SH-SY5Y (cell line): ENCODE data around the gene KCND1.

ENCODE experiments used
- GATA2 ChIP-seq: IDR thresholded peaks from 2 replicates; pipeline ENCODE4 v1.6.1; 2011; ENCODE audit warnings: mild to moderate bottlenecking, low read depth, low read length
- GATA3 ChIP-seq: IDR thresholded peaks from 2 replicates; pipeline ENCODE4 v1.6.1; 2011; ENCODE audit warnings: low read depth, mild to moderate bottlenecking, low read length, moderate library complexity

DNA sequence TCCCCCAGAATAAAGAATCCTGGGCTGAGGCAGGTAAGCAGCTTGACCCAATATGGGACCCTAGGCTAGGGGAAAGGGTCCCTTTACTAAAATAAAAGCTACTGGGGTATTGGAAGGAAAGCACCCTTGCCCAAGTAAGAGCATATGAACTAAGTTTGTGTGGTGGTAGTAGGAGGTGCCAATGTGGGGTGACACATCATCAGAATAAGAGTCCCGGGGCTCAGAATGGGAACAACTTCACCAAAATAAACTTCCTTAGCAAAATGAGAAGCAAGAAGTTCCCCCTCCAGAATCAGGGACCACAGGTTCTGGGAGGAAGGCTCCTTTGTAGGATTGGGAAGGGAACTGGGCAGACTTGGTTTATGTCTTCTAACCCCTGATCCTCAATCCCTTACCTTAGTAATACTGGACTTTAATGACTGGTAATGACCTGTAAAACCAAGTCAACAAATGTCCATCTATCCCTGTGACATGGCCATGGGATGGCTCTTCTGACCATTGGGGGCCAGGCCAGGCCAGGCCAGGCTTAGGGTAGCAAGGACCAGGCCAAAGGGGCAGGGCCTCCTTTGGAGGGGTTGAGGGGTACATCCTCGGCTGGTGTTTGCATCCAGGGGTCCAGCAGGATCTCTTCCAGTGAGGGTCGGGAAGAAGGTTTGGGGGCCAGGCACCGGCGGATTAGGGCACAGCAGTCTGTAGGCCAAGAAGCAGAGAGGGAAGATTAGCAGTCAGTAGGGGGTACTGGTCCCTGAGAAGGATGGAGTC, 57.9 kb downstream of the KCND1 start:
- TF ChIP-seq GATA3, result no peak
- TF ChIP-seq GATA2, result no peak
